GM19193 (cell line): ENCODE data around the gene TOMM22.

Experiments used
- POLR2A ChIP-seq: IDR thresholded peaks from 4 replicates; pipeline ENCODE4 v1.6.1; 2011; ENCODE audit not compliant: insufficient read depth, insufficient read length; ENCODE audit errors: extremely low read depth

Gene TOMM22

DNA sequence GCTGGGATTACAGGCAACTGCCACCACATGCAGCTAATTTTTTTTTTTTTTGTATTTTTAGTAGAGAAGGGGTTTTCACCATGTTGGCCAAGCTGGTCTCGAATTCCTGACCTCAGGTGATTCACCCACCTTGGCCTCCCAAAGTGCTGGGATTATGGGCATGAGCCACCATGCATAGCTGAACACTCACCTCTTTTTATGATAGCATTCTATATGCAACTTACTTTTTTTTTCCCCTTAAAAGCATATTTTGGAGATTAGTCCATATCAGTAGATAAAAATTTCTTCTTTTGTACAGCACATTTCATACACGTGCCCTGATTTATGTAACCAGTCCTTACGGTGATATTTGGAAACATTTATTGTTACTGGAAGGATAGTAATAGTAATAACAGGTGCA lies 38.6 kb downstream of the TOMM22 start:
- no peak for TF ChIP-seq POLR2A

GRCh38 chr22:38721551-38721950 lies 39.8 kb downstream of the TOMM22 start:
- TF ChIP-seq POLR2A, result no peak

DNA sequence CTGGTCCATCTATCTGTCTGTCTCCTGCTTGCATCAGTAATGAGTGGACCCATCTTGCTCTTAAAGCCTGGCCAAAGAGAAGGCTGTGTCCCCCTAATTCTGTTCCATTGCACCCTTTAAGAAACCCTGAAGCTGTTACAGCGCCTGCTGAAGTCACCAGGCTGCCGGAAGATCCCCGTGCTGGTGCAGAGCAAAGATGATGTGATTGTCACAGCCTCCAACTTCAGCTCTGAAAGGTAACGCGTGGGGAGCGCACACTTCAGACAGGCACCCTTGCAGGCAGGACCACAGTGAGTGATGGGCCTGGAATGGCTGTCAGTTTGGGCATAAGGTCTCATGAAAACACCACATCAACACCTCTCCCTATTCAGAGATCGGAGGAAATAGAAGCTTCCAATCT lies 42.4 kb downstream of the TOMM22 start:
- TF ChIP-seq POLR2A, result no peak

- no peak for TF ChIP-seq POLR2A
These were observed 43.3 kb downstream of the TOMM22 start for GRCh38 chr22:38724926-38725571.

- no peak for TF ChIP-seq POLR2A
These were observed 44.3 kb downstream of the TOMM22 start for GRCh38 chr22:38725900-38726655.

DNA sequence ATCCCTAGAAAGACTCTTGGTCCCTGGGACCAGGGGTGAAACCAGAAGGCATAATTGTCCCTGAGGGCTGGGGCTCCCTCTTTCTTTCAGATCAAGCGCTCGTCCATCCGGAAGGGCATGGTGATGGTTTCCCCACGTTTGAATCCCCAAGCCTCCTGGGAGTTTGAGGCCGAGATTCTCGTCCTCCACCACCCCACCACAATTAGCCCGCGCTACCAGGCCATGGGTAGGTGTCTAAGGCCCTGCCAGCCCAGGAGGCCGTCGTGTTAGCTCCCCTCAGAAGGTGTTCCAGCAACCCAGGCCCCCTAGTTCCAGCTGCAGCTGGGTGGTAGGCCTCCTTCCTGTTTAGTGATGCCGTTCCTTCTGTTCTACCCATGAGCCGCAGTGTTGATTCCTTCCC lies 45.4 kb downstream of the TOMM22 start:
- no peak for TF ChIP-seq POLR2A

DNA sequence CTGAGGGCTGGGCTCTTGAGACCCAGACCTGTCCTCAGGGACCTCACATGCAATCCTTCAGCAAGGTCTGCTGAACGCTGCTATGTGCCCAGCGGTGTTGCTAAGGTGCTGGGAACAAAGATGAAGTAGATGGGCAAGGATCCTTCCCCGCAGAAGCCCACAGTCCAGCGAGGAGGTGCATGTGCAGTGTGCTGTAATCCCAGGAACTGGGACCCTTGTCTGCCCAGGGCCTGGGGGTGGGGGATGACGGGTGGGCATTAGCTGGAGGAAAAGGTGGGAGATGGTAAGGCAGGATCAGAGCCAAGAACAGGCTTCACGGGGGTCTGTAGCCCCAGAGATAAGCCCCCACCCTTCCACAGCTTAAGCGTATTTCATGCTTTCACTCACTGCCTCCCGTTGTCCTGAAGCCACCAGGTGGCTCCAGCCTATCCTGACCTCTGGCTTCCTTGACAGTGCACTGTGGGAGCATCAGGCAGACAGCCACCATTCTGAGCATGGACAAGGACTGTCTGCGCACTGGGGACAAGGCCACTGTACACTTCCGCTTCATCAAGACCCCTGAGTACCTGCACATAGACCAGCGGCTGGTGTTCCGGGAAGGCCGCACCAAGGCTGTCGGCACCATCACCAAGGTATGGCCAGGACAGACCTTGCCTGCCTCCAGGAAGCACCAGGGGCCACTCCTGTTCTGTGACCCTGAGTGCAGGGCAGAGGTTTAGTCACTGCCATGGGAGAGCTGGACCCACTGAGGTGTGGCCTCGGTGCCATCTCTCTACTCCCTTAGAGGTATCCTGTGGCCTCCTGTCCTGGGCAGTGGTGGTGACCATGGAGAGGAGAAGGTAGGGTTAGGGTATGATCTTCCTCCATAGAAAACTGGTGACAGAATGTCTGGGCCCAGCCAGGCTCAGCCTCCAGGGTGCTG lies 46.0 kb downstream of the TOMM22 start:
- no peak for TF ChIP-seq POLR2A

DNA sequence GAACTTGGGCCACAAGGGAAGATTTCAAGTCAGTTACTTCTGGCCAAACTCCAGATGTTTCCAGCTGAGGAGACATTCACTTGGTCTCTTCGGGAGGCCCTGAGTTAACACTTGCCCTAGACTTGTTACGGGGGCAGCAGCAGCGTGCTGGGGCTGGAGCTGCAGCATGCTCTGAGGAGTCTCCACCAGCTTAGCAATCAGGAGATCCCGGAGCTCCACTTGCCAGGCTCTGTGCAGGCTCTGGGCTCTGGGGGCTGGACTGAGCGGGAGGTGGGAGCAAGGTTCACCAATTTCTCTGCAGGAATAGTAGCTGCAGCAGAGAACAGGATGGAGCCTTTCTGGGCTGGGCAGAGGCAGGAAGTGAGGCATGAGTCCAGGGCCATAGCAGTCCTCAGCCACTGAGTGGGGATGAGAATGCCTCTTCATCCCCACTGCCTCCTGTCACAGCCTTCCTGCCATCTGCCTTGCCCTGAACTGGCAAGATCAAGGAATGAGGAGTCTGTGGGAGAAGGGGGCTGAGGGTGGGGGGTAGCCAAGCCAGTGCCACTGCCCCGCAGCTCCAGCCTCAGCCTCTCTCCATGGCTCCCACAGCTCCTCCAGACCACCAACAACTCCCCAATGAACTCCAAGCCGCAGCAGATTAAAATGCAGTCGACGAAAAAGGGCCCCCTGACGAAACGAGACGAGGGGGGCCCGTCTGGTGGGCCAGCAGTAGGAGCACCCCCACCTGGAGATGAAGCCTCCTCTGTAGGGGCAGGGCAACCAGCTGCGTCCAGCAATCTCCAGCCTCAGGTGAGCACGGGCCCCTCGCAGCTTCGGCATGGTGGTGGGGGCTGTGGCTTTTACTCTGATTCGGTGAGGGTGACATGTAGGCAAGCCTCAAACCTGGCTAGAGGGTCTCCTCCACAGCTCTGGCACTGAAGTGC lies 47.4 kb downstream of the TOMM22 start:
- TF ChIP-seq POLR2A, result no peak

DNA sequence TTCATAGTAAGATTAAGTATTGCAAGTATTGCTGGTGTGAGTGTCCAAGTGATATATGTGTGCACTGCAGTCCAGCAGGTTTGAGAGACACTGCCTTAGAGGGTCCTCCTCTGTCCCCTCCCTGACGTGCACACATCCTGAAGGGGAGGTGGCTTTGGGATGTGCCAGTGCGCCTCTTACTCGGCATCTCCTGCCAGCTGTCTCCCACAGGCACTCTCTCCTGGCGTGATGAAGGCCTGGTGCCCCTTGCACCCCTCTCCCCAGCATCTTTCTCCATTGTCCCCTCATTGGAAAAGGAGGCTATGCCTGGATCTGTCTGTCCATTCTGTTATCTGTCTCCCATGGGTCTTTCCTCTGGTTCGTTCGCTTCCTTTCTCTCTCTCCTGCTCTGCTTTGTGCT lies 48.2 kb downstream of the TOMM22 start:
- no peak for TF ChIP-seq POLR2A

DNA sequence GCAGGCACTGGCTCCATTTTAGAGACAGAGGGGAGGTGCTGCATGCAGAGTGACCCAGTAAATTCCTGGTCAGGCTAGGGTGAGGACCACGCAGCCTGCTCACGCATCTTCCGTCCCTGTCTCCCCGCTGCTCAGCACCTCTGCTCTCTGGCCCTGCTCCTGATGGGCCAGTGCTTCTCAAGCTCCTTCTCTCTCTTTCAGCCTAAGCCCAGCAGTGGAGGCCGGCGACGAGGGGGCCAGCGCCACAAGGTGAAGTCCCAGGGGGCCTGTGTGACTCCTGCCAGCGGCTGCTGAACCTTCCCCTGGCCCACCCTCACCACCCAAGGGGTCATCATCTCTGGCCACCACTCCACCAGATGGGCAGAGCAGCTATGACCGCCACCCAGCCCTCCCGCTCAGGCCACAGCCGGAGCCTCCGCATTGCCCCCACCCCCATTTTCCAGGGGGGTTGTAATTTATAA lies 48.7 kb downstream of the TOMM22 start:
- no peak for TF ChIP-seq POLR2A

- no peak for TF ChIP-seq POLR2A
These were observed 50.0 kb downstream of the TOMM22 start for GRCh38 chr22:38731703-38732161.

DNA sequence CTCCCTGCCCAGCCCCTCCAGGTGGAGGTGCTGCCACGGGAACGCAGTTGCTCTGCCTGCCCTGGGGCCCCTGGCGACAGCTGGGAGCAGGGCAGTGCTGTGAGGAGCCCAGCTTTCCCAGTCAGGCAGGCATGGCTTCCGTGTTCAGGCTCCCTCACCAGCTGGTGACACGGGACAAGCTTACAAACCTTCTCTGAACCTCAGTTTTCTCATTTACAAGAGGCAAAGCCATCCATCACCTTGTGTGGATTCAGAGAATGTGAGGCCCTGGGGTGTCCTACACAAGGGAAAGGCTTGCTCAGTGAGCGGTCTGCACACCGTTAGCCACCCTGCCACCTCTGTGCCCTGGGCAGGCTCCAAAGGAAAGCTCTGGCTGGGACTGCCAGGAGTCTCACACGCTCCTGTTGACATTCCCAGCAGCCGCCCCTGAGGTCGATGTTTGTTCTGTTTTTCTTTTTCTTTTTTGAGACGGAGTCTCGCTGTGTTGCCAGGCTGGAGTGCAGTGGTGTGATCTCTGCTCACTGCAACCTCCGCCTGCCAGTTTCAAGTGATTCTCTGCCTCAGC lies 50.6 kb downstream of the TOMM22 start:
- TF ChIP-seq POLR2A, result peak; percentile 10

DNA sequence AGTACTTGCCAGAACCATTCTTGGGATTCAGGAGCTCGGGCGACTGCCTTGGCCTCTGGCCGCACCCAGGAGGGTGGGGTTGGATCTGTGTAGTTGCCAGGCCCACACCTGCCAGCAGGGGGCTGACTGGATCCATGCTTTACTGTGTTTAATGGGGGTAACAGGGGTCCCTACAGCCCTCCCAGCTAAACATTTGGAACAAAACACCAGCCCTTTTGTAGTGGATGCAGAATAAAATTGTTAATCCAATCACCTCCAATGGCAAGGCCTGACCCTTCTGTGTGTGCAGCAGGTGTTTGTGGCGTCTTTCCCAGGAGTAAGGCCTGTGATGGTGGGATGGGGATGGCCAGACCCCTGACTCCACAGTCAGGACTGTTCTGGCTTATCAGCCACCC lies 51.6 kb downstream of the TOMM22 start:
- no peak for TF ChIP-seq POLR2A
